Islet of Langerhans (tissue), 1 donor: ENCODE data around the gene CHRM2.

Experiments used
- FAIRE-seq: peaks from one replicate; lab custom pipeline; 2011; peaks lifted over from hg19 to GRCh38; lab: Jason Lieb, UNC

Gene CHRM2

GRCh38 chr7:137032436-137032835 is 164.0 kb downstream of the CHRM2 start:
- FAIRE-seq = no peak

GRCh38 chr7:137036768-137037167 is 168.3 kb downstream of the CHRM2 start:
- FAIRE-seq = no peak

GRCh38 chr7:137038706-137039105 is 170.3 kb downstream of the CHRM2 start:
- FAIRE-seq = no peak

- no peak for FAIRE-seq
These were observed 172.3 kb downstream of the CHRM2 start for GRCh38 chr7:137040745-137041144.

GRCh38 chr7:137045573-137045972 is 177.1 kb downstream of the CHRM2 start:
- no peak for FAIRE-seq

- no peak for FAIRE-seq
These were observed 201.0 kb downstream of the CHRM2 start for GRCh38 chr7:137069249-137069963.
